ENCODE results near the gene CPNE8. TPM values are rescaled to one million over a fixed set of nuclear protein-coding genes. Genes with fewer than 3 reads are reported as not detected.

The CPNE8 gene
- total and polyA plus RNA-seq, 8 donors: 2.7 to 6.8 (median 5.1) TPM

DNA sequence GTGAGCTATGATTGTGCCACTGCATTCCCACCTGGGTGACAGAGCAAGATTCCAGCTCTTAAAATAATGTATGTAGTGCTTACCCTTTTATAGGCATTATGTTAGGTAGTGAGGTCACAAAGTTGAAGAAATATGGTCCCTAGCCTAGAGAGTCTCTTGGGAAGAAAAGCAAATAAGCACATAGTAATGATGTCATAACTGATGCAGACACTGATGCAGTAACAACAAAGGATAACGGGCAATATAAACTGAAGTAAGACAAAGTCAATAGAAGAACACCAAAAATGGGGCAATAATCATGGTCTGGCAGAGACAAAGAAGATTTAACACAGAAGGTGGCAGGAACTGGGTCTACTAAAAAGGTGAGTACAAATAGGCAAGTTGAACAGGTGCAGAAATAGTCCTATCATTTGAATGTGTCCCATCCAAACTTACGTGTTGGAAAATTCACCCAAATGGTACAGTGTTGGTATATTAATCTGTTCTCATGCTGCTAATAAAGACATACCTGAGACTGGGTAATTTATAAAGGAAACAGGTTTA lies 93.5 kb downstream of the CPNE8 start:
- no peak overlapping the region for H3K27ac ChIP-seq
- H3K9me3 ChIP-seq: peaks cover 0 to 3% (median 0%) of the 10 kb centered on the region in 4 donors
- H3K4me3 ChIP-seq: no peak overlapping the region
- no peaks in the 10 kb centered on the region for H3K36me3 ChIP-seq
- 71 to 80% methylated on average over 2 of the region's 2 CpGs for WGBS, 2 donors
- H3K27me3 ChIP-seq: no peaks in the 10 kb centered on the region
- H3K4me1 ChIP-seq: no peaks in the 10 kb centered on the region
- DNase-seq (no peak), ATAC-seq (no peak), FAIRE-seq (no peak)
- TF ChIP-seq, protein P1, sequence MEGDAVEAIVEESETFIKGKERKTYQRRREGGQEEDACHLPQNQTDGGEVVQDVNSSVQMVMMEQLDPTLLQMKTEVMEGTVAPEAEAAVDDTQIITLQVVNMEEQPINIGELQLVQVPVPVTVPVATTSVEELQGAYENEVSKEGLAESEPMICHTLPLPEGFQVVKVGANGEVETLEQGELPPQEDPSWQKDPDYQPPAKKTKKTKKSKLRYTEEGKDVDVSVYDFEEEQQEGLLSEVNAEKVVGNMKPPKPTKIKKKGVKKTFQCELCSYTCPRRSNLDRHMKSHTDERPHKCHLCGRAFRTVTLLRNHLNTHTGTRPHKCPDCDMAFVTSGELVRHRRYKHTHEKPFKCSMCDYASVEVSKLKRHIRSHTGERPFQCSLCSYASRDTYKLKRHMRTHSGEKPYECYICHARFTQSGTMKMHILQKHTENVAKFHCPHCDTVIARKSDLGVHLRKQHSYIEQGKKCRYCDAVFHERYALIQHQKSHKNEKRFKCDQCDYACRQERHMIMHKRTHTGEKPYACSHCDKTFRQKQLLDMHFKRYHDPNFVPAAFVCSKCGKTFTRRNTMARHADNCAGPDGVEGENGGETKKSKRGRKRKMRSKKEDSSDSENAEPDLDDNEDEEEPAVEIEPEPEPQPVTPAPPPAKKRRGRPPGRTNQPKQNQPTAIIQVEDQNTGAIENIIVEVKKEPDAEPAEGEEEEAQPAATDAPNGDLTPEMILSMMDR (IDR thresholded peaks at IDR 0.05): no peak
- intact Hi-C loops (cut with DNase I): no loop called here

DNA sequence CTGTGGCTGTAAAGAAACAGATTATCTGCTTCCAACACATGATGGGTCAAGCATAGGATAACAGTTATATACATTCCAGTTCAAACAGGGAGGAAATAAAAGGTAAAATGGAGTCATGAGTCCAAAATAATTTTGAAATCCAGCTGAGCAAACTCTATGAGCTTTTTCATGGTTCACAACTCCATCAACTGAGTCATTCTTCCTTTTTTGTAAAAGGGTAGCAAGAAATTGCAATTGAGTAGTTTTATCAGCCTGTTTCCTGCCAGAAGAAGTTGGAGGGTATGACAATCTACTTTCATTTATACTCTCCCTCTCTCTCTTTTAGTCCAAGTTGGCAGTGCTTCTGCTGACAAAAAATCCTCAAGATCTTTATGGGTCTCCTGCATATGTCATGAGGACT lies 95.6 kb downstream of the CPNE8 start:
- H3K4me3 ChIP-seq: no peak overlapping the region
- no peaks in the 10 kb centered on the region for H3K27me3 ChIP-seq
- intact Hi-C loops (cut with DNase I): no loop called here
- DNase-seq (no peak), ATAC-seq (no peak), FAIRE-seq (no peak)
- TF ChIP-seq, protein P1 (IDR thresholded peaks at IDR 0.05): no peak
- H3K9me3 ChIP-seq: no peaks in the 10 kb centered on the region
- no peaks in the 10 kb centered on the region for H3K36me3 ChIP-seq
- no peaks in the 10 kb centered on the region for H3K4me1 ChIP-seq
- no peak overlapping the region for H3K27ac ChIP-seq

DNA sequence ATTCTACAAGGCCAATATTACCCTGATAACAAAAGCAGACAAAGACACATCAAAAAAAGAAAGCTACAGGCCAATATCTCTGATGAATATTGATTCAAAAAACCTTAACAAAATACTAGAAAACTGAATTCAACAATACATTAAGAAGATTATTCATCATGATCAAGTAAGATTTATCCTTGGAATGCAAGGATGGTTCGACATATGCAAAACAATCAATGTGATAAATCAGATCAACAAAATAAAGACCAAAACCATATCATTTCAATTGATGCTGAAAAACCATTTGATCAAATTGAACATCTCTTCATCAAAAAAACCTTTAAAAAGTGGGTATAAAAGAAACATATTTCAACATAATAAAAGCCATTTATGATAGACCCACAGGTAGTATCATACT lies 117.3 kb downstream of the CPNE8 start:
- WGBS, 2 donors: 60 to 71% methylated on average over 1 of the region's 1 CpG
- Histone ChIP-seq H3K27me3 (no peaks in the 10 kb centered on the region), H3K9me3 (no peaks in the 10 kb centered on the region), H3K4me1 (no peaks in the 10 kb centered on the region), H3K4me3 (no peak overlapping the region), H3K36me3 (no peaks in the 10 kb centered on the region), H3K27ac (no peak overlapping the region)
- no peak for ATAC-seq
- intact Hi-C loops (cut with DNase I): no loop called here
- DNase-seq: no peak
- FAIRE-seq: no peak
- TF ChIP-seq, protein P1 (IDR thresholded peaks at IDR 0.05): no peak

DNA sequence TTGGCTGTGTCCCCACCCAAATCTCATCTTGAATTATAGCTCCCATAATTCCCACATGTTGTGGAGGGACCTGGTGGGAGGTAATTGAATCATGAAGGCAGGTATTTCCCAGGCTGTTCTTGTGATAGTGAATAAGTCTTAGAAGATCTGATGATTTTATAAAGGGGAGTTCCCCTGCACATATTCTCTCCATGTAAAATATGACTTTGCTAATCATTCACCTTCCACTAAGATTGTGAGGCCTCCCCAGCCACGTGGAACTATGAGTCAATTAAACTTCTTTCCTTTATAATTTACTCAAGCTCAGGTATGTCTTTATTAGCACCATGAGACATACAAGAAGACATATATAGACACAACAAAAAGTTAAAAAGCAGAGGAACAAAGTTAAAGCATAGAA lies 120.0 kb downstream of the CPNE8 start:
- no peaks in the 10 kb centered on the region for H3K27me3 ChIP-seq
- 26 to 30% methylated on average over 1 of the region's 1 CpG for WGBS, 2 donors
- H3K27ac ChIP-seq: no peak overlapping the region
- intact Hi-C loops (cut with DNase I): no loop called here
- no peaks in the 10 kb centered on the region for H3K4me1 ChIP-seq
- no peak for DNase-seq
- FAIRE-seq: no peak
- no peaks in the 10 kb centered on the region for H3K36me3 ChIP-seq
- H3K9me3 ChIP-seq: no peaks in the 10 kb centered on the region
- TF ChIP-seq, protein P1 (IDR thresholded peaks at IDR 0.05): no peak
- H3K4me3 ChIP-seq: no peak overlapping the region
- ATAC-seq: no peak

DNA sequence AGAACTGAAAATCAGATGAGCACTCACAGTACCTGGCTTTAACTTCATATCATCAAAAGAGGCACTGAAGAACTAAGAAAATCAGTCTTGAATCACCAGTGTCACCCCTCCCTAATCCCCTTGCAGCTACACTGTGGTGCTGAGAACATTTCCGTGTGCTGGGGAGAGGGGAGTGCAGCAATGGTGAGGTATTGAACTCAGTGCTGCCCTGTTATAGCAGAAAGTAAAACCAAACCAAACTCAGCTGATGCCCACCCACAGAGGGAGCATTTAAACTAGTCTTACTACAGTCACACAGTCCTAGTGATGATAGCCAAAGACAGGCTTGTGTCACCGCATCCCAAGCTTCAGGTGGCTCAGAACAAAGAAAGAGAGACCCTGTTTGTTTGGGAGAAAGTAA lies 122.1 kb downstream of the CPNE8 start:
- Histone ChIP-seq H3K4me3 (no peak overlapping the region), H3K27ac (no peak overlapping the region), H3K9me3 (no peaks in the 10 kb centered on the region), H3K36me3 (no peaks in the 10 kb centered on the region), H3K4me1 (no peaks in the 10 kb centered on the region), H3K27me3 (no peaks in the 10 kb centered on the region)
- DNase-seq (no peak), FAIRE-seq (no peak), ATAC-seq (no peak)
- TF ChIP-seq, protein P1 (IDR thresholded peaks at IDR 0.05): no peak
- WGBS, 2 donors: 37 to 43% methylated on average over 2 of the region's 2 CpGs
- intact Hi-C loops (cut with DNase I): no loop called here
